ENCODE measurements around the gene RYR1.

DNA sequence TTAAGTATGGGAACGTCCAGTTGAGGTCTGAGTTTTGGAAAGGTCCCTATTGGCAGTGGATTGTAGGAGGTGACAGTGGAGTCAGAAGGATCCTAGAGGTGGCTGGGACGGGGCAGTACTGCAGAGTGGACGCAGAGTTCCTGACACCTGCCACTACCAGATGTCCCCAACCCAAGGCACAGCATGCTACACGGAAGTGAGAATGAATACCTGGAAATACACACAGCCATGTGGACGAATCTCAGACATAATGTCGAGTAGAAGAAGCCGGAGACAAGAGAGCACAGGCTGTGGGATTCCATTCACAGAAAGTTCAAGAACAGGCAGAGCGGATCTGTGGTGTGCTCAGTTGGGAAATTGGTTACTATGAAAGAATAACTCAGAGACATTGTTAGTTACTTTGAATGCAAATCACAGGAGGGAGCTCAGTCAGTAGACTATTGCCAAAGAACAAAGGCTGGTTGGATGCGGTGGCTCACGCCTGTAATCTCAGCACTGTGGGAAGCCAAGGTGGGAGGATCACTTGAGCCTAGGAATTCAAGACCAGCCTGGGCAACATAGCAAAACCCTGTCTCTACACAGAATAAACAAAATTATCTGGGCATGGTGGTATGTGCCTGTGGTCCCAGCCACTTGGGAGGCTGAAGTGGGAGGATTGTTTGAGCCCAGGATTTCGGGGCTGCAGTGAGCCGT is 37.4 kb downstream of the RYR1 start:
- TF ChIP-seq, protein P1, sequence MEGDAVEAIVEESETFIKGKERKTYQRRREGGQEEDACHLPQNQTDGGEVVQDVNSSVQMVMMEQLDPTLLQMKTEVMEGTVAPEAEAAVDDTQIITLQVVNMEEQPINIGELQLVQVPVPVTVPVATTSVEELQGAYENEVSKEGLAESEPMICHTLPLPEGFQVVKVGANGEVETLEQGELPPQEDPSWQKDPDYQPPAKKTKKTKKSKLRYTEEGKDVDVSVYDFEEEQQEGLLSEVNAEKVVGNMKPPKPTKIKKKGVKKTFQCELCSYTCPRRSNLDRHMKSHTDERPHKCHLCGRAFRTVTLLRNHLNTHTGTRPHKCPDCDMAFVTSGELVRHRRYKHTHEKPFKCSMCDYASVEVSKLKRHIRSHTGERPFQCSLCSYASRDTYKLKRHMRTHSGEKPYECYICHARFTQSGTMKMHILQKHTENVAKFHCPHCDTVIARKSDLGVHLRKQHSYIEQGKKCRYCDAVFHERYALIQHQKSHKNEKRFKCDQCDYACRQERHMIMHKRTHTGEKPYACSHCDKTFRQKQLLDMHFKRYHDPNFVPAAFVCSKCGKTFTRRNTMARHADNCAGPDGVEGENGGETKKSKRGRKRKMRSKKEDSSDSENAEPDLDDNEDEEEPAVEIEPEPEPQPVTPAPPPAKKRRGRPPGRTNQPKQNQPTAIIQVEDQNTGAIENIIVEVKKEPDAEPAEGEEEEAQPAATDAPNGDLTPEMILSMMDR (IDR thresholded peaks at IDR 0.05): no peak
- no peak for TF ChIP-seq POLR2A (IDR thresholded peaks at IDR 0.05)
- no peak for TF ChIP-seq POLR2AphosphoS5 (IDR thresholded peaks at IDR 0.05)

Data from gastroesophageal sphincter (tissue), 3 donors.